Measurements from ENCODE around the gene ZNF831. TPM values are rescaled to one million over a fixed set of nuclear protein-coding genes. Genes with fewer than 3 reads are reported as not detected.
A peak's percentile ranks its signal among the peaks of the same experiment; 100 is the strongest.

Gene ZNF831
- total RNA-seq, 2 donors from 2014 or later = 37.8 to 42.0 TPM

- Mint-ChIP-seq H3K27ac (no peak overlapping the region), H3K4me3 (no peak overlapping the region), H3K4me1 (peaks cover 4% of the 10 kb centered on the region), H3K27me3 (peaks cover 36% of the 10 kb centered on the region), H3K36me3 (ENCODE audit: low read depth) (no peaks in the 10 kb centered on the region)
- ATAC-seq (no peak), DNase-seq (no peak)
- H3K9me3 ChIP-seq (ENCODE audit: control insufficient read depth, low read length, poor library complexity, severe bottlenecking) = no peaks in the 10 kb centered on the region
Measured at GRCh38 chr20:59291740-59292383, 128.2 kb downstream of the ZNF831 start.

- H3K9me3 ChIP-seq (ENCODE audit: control insufficient read depth, low read length, poor library complexity, severe bottlenecking) = no peaks in the 10 kb centered on the region
- Mint-ChIP-seq H3K27ac (no peak overlapping the region), H3K36me3 (ENCODE audit: low read depth) (no peaks in the 10 kb centered on the region), H3K4me1 (peaks cover 4% of the 10 kb centered on the region), H3K4me3 (no peak overlapping the region), H3K27me3 (peaks cover 63% of the 10 kb centered on the region)
- ATAC-seq (no peak), DNase-seq (no peak)
Measured at GRCh38 chr20:59295531-59295930, 131.9 kb downstream of the ZNF831 start.

GRCh38 chr20:59297686-59298085, 134.1 kb downstream of the ZNF831 start:
- H3K9me3 ChIP-seq (ENCODE audit: control insufficient read depth, low read length, poor library complexity, severe bottlenecking) = no peaks in the 10 kb centered on the region
- ATAC-seq = no peak
- Mint-ChIP-seq H3K36me3 (ENCODE audit: low read depth) (no peaks in the 10 kb centered on the region), H3K4me3 (no peak overlapping the region), H3K27ac (no peak overlapping the region), H3K27me3 (peaks cover 61% of the 10 kb centered on the region), H3K4me1 (peaks cover 4% of the 10 kb centered on the region)
- DNase-seq = no peak

GRCh38 chr20:59299945-59300332, 136.3 kb downstream of the ZNF831 start:
- DNase-seq (no peak), ATAC-seq (no peak)
- Mint-ChIP-seq H3K27ac (no peak overlapping the region), H3K4me1 (peaks cover 7% of the 10 kb centered on the region), H3K36me3 (ENCODE audit: low read depth) (peaks cover 2% of the 10 kb centered on the region), H3K4me3 (peak overlapping the region; percentile 56), H3K27me3 (peaks cover 65% of the 10 kb centered on the region)
- H3K9me3 ChIP-seq (ENCODE audit: control insufficient read depth, low read length, poor library complexity, severe bottlenecking) = no peaks in the 10 kb centered on the region

- no peak for DNase-seq
- H3K4me3 Mint-ChIP-seq = peak within 1 kb of the TSS; percentile 56
Measured at GRCh38 chr20:59300333-59301081, 136.9 kb downstream of the ZNF831 start, which contains the start of gene EDN3. TSS of gene EDN3 (plus strand) at chr20:59300611. CDS start at chr20:59300813, 202 bp downstream.

GRCh38 chr20:59301343-59302007, 137.9 kb downstream of the ZNF831 start:
- Mint-ChIP-seq H3K4me1 (peaks cover 7% of the 10 kb centered on the region), H3K27ac (no peak overlapping the region), H3K4me3 (peak overlapping the region; percentile 19), H3K36me3 (ENCODE audit: low read depth) (peaks cover 2% of the 10 kb centered on the region), H3K27me3 (peaks cover 60% of the 10 kb centered on the region)
- ATAC-seq = no peak
- no peaks in the 10 kb centered on the region for H3K9me3 ChIP-seq (ENCODE audit: control insufficient read depth, low read length, poor library complexity, severe bottlenecking)
- DNase-seq = no peak

More at GRCh38 chr20:59300333-59301081, 136.9 kb downstream of the ZNF831 start, which contains the start of gene EDN3:
- Mint-ChIP-seq H3K27ac (no peak within 1 kb of the TSS), H3K4me1 (peaks cover 7% of the 10 kb centered on the region), H3K27me3 (peaks cover 67% of the 10 kb centered on the region), H3K36me3 (ENCODE audit: low read depth) (peaks cover 2% of the 10 kb centered on the region)
- no peaks in the 10 kb centered on the region for H3K9me3 ChIP-seq (ENCODE audit: control insufficient read depth, low read length, poor library complexity, severe bottlenecking)
- no peak for ATAC-seq

GRCh38 chr20:59305908-59306655, 142.5 kb downstream of the ZNF831 start:
- no peak for DNase-seq
- H3K4me3 Mint-ChIP-seq = no peak overlapping the region

GRCh38 chr20:59307270-59307669, 143.6 kb downstream of the ZNF831 start:
- Mint-ChIP-seq H3K27ac (no peak overlapping the region), H3K36me3 (ENCODE audit: low read depth) (peaks cover 2% of the 10 kb centered on the region), H3K27me3 (peaks cover 29% of the 10 kb centered on the region), H3K4me1 (peaks cover 23% of the 10 kb centered on the region), H3K4me3 (no peak overlapping the region)
- H3K9me3 ChIP-seq (ENCODE audit: control insufficient read depth, low read length, poor library complexity, severe bottlenecking) = no peaks in the 10 kb centered on the region
- DNase-seq (no peak), ATAC-seq (no peak)

More at GRCh38 chr20:59305908-59306655, 142.5 kb downstream of the ZNF831 start:
- Mint-ChIP-seq H3K36me3 (ENCODE audit: low read depth) (peaks cover 2% of the 10 kb centered on the region), H3K27ac (no peak overlapping the region), H3K4me1 (peaks cover 23% of the 10 kb centered on the region), H3K27me3 (peaks cover 30% of the 10 kb centered on the region)
- ATAC-seq = no peak
- no peaks in the 10 kb centered on the region for H3K9me3 ChIP-seq (ENCODE audit: control insufficient read depth, low read length, poor library complexity, severe bottlenecking)

Other genes with a start within 250 kb of the ZNF831 start
- 10 to 100 TPM; 71.0 to 82.3 TPM for gene NELFCD, start 182.6 kb upstream of the ZNF831 start, total RNA-seq
- gene CTSZ, start 156.6 kb upstream of the ZNF831 start, total RNA-seq = 10 to 100 TPM; 27.4 to 30.1 TPM
- 100 to 1,000 TPM in 1 of 2 donors, 10 to 100 TPM in 1; 14.0 to 483 TPM for gene TUBB1, start 144.4 kb upstream of the ZNF831 start, total RNA-seq
- gene ATP5F1E, start 131.5 kb upstream of the ZNF831 start, total RNA-seq = 10 to 100 TPM; 57.8 to 84.0 TPM
- 10 to 100 TPM; 53.8 to 72.6 TPM for gene PRELID3B, start 121.0 kb upstream of the ZNF831 start, total RNA-seq
- 1 to 10 TPM in 1 of 2 donors, under 1 TPM in 1; 0.92 to 1.0 TPM for gene EDN3, start 136.8 kb downstream of the ZNF831 start, total RNA-seq